K562 (cell line): ENCODE data around the gene AHNAK. TPM values are rescaled to one million over a fixed set of nuclear protein-coding genes. Genes with fewer than 3 reads are reported as not detected.
A peak's percentile ranks its signal among the peaks of the same experiment; 100 is the strongest.

ENCODE experiments used
- CAMTA2 ChIP-seq: fragments of 250-450 bp; sonication (Bioruptor Pico); conservative IDR thresholded peaks from 2 replicates; pipeline ENCODE4 v1.5.1; 2022
- GATAD2B ChIP-seq: fragments of 450-650 bp; IDR thresholded peaks from 2 replicates; pipeline ENCODE4 v1.6.1; 2017; ENCODE audit warnings: mild to moderate bottlenecking, borderline replicate concordance
- JUN ChIP-seq, 2 experiments: sonication (generic) in 1 of 2; formaldehyde crosslinking in 1 of 2; IDR thresholded peaks; 2 replicates each; pipeline versions ENCODE4 v1.6.1 to v1.8.0; 2012 to 2022; ENCODE audit warnings: borderline replicate concordance in 2 of 2, mild to moderate bottlenecking in 2 of 2, improper control_type of control experiment in 1 of 2, low read depth in 1 of 2, low read length in 1 of 2, missing genetic modification reagents in 1 of 2
- MTA3 ChIP-seq: fragments of 450-650 bp; formaldehyde crosslinking; IDR thresholded peaks from 2 replicates; pipeline ENCODE4 v1.6.1; 2017; ENCODE audit warnings: mild to moderate bottlenecking, borderline replicate concordance
- PTTG1 ChIP-seq: fragments of 450-650 bp; IDR thresholded peaks from 2 replicates; pipeline ENCODE4 v1.6.1; 2016; ENCODE audit warnings: low read depth, mild to moderate bottlenecking, missing genetic modification characterization, missing compliant biosample characterization
- RBM25 ChIP-seq: fragments of 200-400 bp; formaldehyde crosslinking; IDR thresholded peaks from 2 replicates; pipeline ENCODE4 v1.6.1; 2018; ENCODE audit warnings: low read length, low read depth, moderate library complexity; ENCODE audit not compliant: severe bottlenecking
- ZFP30 ChIP-seq: fragments of 250-450 bp; sonication (Bioruptor Pico); IDR thresholded peaks from 2 replicates; pipeline ENCODE4 v1.8.0; 2022; ENCODE audit warnings: moderate library complexity, mild to moderate bottlenecking, inconsistent platforms, borderline replicate concordance
- ZFPM2 ChIP-seq: fragments of 250-450 bp; sonication (Bioruptor Pico); IDR thresholded peaks from 2 replicates; pipeline ENCODE4 v1.5.1; 2022; ENCODE audit warnings: mild to moderate bottlenecking
- ZNF212 ChIP-seq: fragments of 450-650 bp; formaldehyde crosslinking; IDR thresholded peaks from 2 replicates; pipeline ENCODE4 v1.4.0; 2020; ENCODE audit warnings: mild to moderate bottlenecking
- polyA plus RNA-seq, 8 experiments: library from polyadenylated mRNA; depleted of rRNA in 4 of 8; stranded (reverse) in 5 of 8; unstranded in 3 of 8; fragments of >200 nt; fragmentation: Nextera tagmentation in 2 of 8; fragmentation: Illumina TruSeq in 1 of 8; extraction: Ambion mirVana in 2 of 8; extraction: Trizol in 1 of 8; gene quantifications; 2 replicates each; pipeline versions ENCODE4 v1.2.1 to v1.2.3, GENCODE V29; 2011 to 2014; ENCODE audit warnings: inconsistent platforms in 1 of 8, missing spikeins in 1 of 8
- total RNA-seq, 7 experiments: library from RNA; depleted of rRNA in 6 of 7; stranded (reverse); fragments of >200 nt in 6 of 7; fragmentation: Illumina TruSeq in 2 of 7; extraction: Trizol in 2 of 7; gene quantifications; 2 replicates each; pipeline versions ENCODE4 v1.2.1 to v1.2.3, GENCODE V29; 2011 to 2021; ENCODE audit warnings: low replicate concordance in 1 of 7
- TF ChIP-seq, protein P1 (sequence below): sonication (generic); formaldehyde crosslinking; IDR thresholded peaks from 2 replicates; pipeline ENCODE4 v1.8.1; 2023; ENCODE audit warnings: mild to moderate bottlenecking, missing genetic modification reagents, moderate library complexity
- TF ChIP-seq, protein P2 (sequence below): sonication (generic); formaldehyde crosslinking; IDR thresholded peaks from 2 replicates; pipeline ENCODE4 v1.8.0; 2023; ENCODE audit warnings: missing genetic modification reagents, mild to moderate bottlenecking, borderline replicate concordance

The AHNAK gene
- total and polyA plus RNA-seq, 9 of the 15 experiments (the other 6 are each of a cell fraction or from before 2014, with no cell fraction given) = 1.5 to 89.7 (median 45.0) TPM

DNA sequence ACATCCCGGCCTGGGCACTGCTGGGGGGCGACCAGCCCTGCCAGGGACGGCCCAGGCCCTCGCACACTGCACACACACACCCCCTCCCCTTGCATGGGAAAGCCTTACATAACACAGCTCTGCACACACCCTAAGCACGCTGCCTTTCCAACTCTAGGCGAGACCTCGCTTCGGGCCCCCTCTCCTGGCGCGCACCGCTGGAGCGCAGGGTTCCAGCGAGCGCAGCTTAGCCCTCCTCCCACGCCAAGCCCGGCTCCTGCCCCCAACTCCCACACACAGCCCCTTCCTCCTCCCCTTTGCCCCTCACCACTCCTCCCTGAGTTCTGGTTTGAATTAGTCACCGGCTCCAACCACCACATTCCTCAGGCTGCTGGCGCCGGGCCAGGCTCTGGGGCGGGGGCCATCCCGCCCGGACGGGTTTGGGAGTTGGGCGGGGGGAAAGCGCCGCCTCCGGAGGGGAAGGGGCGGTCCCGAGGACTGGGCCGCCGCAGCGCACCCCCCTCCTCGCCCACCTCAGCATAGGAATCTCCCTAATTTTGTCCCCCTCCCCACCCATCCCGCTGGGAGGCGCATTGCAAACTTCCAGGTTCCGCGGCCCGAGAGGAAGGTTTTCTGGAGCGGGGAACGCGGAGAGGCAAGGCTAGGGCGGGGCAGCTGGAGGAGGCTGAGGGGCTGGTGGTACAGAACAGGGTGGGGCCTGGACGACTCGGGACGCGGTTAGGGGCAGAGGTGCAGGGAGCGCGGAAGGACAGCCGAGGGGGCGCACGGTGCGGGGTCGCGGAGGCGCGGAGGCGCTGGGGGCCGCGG is 966 bp downstream of the AHNAK start (continued):
- TF ChIP-seq RBM25 = no peak
- no peak for TF ChIP-seq ZFPM2 (CRISPR knock-in tag)
- no peak for TF ChIP-seq ZFP30 (CRISPR knock-in tag)
- no peak for TF ChIP-seq MTA3
- no peak for TF ChIP-seq ZNF212
- TF ChIP-seq, protein P1, sequence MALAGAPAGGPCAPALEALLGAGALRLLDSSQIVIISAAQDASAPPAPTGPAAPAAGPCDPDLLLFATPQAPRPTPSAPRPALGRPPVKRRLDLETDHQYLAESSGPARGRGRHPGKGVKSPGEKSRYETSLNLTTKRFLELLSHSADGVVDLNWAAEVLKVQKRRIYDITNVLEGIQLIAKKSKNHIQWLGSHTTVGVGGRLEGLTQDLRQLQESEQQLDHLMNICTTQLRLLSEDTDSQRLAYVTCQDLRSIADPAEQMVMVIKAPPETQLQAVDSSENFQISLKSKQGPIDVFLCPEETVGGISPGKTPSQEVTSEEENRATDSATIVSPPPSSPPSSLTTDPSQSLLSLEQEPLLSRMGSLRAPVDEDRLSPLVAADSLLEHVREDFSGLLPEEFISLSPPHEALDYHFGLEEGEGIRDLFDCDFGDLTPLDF (CRISPR knock-in tag) = no peak
- no peak for TF ChIP-seq PTTG1 (tag)
- TF ChIP-seq CAMTA2 (CRISPR knock-in tag) = no peak
- TF ChIP-seq, protein P2, sequence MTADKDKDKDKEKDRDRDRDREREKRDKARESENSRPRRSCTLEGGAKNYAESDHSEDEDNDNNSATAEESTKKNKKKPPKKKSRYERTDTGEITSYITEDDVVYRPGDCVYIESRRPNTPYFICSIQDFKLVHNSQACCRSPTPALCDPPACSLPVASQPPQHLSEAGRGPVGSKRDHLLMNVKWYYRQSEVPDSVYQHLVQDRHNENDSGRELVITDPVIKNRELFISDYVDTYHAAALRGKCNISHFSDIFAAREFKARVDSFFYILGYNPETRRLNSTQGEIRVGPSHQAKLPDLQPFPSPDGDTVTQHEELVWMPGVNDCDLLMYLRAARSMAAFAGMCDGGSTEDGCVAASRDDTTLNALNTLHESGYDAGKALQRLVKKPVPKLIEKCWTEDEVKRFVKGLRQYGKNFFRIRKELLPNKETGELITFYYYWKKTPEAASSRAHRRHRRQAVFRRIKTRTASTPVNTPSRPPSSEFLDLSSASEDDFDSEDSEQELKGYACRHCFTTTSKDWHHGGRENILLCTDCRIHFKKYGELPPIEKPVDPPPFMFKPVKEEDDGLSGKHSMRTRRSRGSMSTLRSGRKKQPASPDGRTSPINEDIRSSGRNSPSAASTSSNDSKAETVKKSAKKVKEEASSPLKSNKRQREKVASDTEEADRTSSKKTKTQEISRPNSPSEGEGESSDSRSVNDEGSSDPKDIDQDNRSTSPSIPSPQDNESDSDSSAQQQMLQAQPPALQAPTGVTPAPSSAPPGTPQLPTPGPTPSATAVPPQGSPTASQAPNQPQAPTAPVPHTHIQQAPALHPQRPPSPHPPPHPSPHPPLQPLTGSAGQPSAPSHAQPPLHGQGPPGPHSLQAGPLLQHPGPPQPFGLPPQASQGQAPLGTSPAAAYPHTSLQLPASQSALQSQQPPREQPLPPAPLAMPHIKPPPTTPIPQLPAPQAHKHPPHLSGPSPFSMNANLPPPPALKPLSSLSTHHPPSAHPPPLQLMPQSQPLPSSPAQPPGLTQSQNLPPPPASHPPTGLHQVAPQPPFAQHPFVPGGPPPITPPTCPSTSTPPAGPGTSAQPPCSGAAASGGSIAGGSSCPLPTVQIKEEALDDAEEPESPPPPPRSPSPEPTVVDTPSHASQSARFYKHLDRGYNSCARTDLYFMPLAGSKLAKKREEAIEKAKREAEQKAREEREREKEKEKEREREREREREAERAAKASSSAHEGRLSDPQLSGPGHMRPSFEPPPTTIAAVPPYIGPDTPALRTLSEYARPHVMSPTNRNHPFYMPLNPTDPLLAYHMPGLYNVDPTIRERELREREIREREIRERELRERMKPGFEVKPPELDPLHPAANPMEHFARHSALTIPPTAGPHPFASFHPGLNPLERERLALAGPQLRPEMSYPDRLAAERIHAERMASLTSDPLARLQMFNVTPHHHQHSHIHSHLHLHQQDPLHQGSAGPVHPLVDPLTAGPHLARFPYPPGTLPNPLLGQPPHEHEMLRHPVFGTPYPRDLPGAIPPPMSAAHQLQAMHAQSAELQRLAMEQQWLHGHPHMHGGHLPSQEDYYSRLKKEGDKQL = no peak
- no peak for TF ChIP-seq GATAD2B
- TF ChIP-seq JUN (IDR thresholded peaks at IDR 0.05; ENCODE audit: borderline replicate concordance, low read depth, low read length) = peak; percentile 56; the same call in 1 of the 2 replicates
- no peak for TF ChIP-seq JUN (CRISPR knock-in tag; IDR thresholded peaks at IDR 0.05; ENCODE audit: borderline replicate concordance)
